GM19468 (cell line): ENCODE measurements around the gene DDX47.
"Not testable (repeated sequence)": the region's sequence is repeated elsewhere in the genome, so short reads cannot be mapped to it uniquely, and the experiment has no call there.

ENCODE experiments used
- ATAC-seq: cut with Tn5 transposase; IDR thresholded peaks from one replicate; pipeline ENCODE4 v1.9.1; 2021; ENCODE audit warnings: mild to moderate bottlenecking, moderate library complexity, moderate number of reproducible peaks; ENCODE audit not compliant: unreplicated experiment; ENCODE audit errors: extremely low read depth

Gene DDX47

GRCh38 chr12:12868477-12869235 is 55.5 kb downstream of the DDX47 start:
- no peak for ATAC-seq

DNA sequence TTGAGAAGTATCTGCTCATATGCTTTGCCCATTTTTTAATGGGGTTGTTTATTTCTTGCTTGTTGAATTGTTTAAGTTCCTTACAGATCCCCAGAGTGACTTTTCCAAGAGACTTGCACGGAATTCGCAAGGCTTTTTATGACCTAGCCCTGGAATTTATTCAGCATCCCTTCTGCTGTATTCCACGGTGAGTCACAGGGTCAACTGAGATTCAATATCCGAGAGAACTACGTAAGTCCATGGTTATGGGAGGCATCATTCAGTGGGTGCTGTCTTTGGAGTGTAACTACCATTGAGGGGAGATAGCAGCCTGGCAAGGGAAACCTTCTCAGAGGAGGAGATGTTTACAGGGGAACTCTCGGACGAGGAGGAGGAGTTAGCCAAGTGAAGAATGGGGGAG is 57.3 kb downstream of the DDX47 start:
- no peak for ATAC-seq

GRCh38 chr12:12871587-12872138 is 58.5 kb downstream of the DDX47 start:
- ATAC-seq: no peak

- ATAC-seq: no peak
Observed at GRCh38 chr12:12872139-12872933, 59.2 kb downstream of the DDX47 start.

DNA sequence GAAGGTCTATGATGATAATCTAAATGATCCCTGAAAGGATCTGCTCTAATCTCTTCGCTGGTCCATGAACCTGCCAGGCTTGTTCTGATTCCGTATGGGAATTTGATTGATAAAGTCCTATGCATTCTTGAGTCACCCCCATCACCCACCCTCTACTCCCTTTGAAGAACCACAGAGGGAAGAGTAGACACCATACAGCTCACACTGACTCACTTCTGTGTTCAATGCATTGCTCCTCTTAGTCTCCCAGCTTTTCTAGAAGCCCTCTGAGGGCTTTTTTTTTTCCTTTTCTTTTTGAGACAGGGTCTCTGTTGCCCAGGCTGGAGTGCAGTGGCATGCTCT is 59.8 kb downstream of the DDX47 start:
- no peak for ATAC-seq

DNA sequence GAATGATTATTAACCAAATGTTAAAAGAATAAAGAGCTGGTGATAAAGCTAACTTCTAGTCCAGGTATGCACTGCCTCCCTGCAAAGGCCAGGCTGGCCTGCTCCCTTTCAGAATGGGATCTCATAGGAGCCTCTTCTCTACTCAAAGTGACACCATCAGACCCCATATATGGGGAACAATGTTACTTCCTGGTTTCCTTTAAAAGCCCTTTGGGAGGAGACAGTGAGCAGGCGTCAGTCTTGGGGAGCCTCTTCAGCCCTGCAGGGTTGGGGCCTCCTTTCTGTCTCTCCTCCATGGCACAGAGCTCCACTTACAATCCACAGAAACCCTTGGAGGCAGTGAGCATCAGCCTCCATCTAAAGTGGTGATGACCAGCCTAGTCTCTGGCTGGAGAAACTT is 60.9 kb downstream of the DDX47 start:
- ATAC-seq: no peak

- ATAC-seq: not testable (repeated sequence)
Observed at GRCh38 chr12:12875301-12875700, 62.2 kb downstream of the DDX47 start.

- ATAC-seq: no peak
Observed at GRCh38 chr12:12877153-12877768, 64.1 kb downstream of the DDX47 start.

DNA sequence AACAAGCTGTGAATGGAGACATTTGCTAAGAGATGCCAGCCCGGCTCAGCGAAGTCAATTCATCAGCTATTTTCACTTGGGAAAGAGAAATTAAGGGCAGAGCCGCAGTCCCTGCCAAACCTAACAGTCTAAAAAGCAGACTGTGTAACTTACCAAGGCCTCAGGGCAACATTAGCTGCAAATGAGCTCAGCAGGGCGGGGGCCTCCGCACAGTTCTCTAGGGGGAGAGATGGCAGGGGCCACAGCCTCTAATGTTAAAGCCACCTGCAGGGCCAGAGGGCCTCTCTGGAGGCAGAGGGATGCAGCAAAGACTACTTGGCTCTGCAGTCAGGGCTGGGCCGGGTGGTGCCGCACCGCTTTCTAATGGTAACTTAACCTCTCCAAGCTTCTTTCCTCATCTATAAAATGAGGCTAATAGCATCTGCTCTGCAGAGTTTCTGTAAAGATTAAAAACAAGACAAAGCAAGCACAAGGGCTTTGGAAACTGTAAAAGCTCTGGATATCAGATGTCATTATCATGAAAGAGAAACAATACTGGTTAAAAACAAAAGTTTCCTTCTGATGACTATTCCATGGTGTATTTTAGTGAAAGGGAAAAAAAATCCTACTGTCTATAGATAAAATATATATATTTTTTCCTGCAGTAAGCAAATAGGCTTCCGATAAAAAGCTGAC is 64.8 kb downstream of the DDX47 start:
- ATAC-seq: no peak
